Hepatocyte (in vitro differentiated cells): ENCODE data around the gene CC2D2A.

Source experiments
- CTCF ChIP-seq: fragments of 200-600 bp; sonication (generic); IDR thresholded peaks from 2 replicates; pipeline ENCODE4 v1.5.1; 2016; ENCODE audit warnings: antibody characterized with exemption, mild to moderate bottlenecking; ENCODE audit not compliant: poor library complexity
- EZH2 ChIP-seq: fragments of 200-600 bp; sonication (generic); IDR thresholded peaks from 2 replicates; pipeline ENCODE4 v1.6.1; 2016; ENCODE audit warnings: antibody characterized with exemption, mild to moderate bottlenecking, borderline replicate concordance
- EZH2phosphoT487 ChIP-seq: fragments of 200-600 bp; sonication (generic); IDR thresholded peaks from one replicate; pipeline ENCODE4 v1.6.1; 2018; ENCODE audit warnings: antibody characterized with exemption, mild to moderate bottlenecking, low read depth, moderate library complexity; ENCODE audit not compliant: unreplicated experiment, severe bottlenecking

- no peak for TF ChIP-seq CTCF
- no peak for TF ChIP-seq EZH2
- TF ChIP-seq EZH2phosphoT487: no peak
These were observed 86.9 kb downstream of the CC2D2A start for GRCh38 chr4:15556511-15557092.
